ENCODE measurements around the gene CLTB. TPM values are rescaled to one million over a fixed set of nuclear protein-coding genes. Genes with fewer than 3 reads are reported as not detected.
A peak's percentile ranks its signal among the peaks of the same experiment; 100 is the strongest.

CLTB gene
- total RNA-seq, 1 experiment from 2014 or later: 68.2 TPM

DNA sequence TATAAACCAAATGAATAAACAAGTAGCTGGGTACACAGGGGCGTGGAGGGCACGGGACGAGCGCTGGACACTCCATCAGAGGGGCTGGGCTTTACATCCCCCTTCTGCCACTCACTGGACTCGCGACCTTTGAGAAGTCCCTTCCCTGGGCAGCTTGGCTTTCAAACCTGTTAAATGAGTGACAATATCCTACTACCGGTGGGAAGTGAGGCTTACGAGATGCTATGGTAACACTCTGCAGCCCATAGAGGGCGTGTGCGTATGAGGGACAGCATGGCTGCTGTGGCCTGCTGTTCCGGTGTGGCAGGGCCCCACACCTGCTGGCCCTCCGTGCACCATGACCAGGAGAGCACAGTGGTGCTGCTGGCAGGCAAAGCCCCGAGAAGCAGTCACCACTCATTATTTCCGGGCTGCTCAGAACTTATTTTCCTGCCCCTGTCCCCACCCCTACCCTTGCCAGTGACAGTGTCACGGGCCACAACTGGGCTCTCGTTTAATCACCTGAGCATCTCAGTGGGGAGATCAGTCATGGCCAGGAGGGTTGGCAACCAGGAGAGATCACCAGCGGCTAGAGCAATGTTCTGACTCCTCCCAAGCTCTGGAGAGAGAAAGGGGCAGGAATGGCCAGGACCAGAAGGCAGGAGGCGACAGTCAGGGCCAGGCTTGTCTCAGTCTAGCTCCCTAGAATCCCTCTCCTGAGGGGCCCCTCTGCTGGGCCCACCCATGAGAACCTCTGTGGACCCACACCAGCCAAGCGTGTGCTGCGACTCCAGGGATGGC lies 10.5 kb downstream of the CLTB start:
- DNase-seq (ENCODE audit: extremely low read depth, low read depth): no peak

GRCh38 chr5:176401281-176402205 lies 14.8 kb downstream of the CLTB start:
- no peak for DNase-seq (ENCODE audit: extremely low read depth, low read depth)

- DNase-seq (ENCODE audit: extremely low read depth, low read depth): no peak
Measured at GRCh38 chr5:176400382-176401156, 15.8 kb downstream of the CLTB start.

DNA sequence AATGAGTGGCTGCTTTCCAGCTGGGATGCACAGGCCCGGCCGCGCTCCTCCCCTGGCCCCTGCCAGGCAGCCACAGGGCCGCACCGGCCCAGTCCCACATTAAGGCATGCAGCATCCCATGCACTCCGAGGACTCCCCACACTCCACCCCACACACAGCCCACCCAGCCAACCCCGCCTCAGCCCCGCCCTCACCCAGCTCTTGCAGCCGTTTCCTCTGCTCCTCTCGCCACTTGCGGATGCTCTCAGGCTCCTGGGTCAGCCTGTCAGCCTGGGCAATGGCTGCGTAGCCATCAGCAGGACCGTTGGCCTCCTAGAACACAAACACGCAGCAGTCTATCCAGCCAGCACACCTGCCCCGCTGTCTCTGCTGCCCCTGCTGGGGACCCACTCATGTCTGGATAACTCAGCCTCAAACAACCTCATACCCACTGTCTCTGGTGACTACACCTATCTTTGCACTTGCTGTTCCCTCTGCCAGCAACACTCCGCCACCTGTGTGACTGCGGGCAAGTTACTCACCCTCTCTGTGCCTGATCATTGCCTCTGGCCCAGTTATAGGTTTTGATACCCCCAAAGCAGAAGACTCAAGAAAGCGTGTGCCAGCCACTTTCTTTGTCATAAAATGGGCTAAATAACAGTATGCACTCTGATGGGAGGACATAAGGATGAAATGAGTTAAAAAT lies 18.5 kb downstream of the CLTB start:
- no peak for DNase-seq (ENCODE audit: extremely low read depth, low read depth)

DNA sequence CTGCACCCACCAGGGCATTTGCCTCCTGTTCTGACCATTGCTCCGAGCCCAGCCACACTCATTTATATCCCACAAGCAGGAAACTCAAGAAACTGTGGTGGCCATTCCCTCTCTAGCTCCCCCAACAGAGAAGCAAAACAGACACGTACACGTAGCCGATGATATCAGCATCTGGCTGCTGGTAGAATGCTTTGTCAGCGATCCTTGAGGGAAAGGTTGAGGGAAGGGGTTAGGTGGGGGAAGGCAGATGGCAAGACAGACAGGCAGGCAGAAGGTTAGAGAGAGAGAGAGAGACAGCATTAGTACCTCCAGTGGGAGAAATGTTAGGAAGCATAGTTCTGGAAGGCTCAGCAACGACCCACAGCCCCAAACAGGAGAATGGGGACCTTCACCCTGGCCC lies 20.0 kb downstream of the CLTB start:
- DNase-seq (ENCODE audit: extremely low read depth, low read depth): no peak

- DNase-seq (ENCODE audit: extremely low read depth, low read depth): no peak
Measured at GRCh38 chr5:176394881-176395675, 21.3 kb downstream of the CLTB start.

DNA sequence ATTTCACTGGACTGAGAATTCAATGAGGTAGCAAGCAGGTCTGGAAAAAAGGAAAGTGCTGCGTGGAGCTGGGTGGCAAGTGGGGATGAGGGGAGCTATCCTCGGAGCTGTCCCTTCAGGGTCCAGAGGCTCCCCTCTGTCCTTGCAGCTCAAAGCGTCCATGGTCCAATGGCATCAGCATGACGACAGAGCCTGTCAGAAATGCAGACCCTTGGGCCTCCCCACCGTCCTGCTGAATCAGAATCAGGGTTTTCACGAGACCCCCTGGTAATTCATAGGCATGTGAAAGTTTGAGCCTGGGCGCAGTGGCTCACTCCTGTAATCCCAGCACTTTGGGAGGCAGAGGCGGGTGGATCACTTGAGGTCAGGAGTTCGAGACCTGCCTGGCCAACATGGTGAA lies 22.2 kb downstream of the CLTB start:
- no peak for DNase-seq (ENCODE audit: extremely low read depth, low read depth)

DNA sequence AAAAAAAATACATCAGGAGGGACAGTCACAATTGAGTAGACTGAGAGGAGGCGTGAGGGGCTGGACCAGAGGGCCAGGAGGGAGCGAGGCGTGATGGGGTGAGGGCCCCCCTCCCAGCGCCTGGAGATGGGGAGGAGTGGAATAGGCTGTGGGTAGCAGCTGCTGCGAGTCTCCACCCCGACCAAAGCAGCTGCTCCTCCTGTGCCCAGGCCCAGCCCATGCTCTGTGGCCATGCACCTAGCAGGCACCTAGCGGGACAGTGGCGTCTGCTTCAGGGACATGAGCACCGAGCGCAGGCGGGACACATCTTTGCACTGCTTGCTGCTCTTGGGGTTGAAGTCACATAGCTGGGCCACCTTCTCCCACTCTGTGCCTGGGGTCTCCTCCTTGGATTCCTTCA lies 23.8 kb downstream of the CLTB start:
- DNase-seq (ENCODE audit: extremely low read depth, low read depth): no peak

DNA sequence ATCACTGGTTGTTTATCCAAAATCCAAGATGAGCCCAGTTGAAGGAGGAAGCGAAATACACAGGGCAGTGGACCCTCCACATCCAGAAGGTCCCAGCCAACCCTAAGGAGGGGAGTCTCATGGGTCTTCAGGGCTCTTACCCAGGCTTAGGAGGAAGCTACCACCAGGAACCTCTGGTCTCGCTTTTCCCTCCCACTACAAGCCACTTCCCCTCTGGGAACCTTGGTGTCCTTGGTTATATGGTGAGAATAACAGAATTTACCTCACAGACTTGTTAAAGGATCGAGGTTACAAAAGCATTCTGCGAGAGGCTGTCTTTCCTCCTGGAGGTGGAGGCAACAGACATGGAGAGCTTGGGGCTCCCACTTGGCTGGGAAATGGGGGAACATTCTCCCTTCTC lies 24.3 kb downstream of the CLTB start:
- no peak for DNase-seq (ENCODE audit: extremely low read depth, low read depth)

DNA sequence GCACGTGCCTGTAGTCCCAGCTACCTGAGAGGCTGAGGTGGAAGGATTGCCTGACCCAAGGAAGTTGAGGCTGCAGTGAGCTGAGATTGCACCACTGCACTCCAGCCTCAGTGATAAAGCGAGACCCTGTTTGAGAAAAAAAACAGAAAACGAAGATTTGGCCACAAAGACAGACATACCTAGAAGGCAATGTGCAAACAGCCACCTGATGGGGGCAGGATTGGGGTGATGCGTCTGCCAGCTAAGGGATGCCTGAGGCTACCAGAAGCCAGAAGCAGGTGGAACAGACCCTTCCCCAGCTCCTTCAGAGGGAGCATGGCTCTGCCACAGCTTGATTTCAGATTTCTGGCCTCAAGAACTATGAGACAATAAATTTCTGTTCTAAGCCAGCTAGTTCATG lies 24.9 kb downstream of the CLTB start:
- no peak for DNase-seq (ENCODE audit: extremely low read depth, low read depth)

GRCh38 chr5:176389135-176390123 lies 26.9 kb downstream of the CLTB start:
- DNase-seq (ENCODE audit: extremely low read depth, low read depth): no peak

GRCh38 chr5:176388444-176389134 lies 27.8 kb downstream of the CLTB start, which contains the start of the genes HIGD2A and NOP16:
Gene HIGD2A (plus strand): TSS chr5:176388751. CDS start chr5:176388820, 69 bp downstream.
Gene NOP16 (minus strand): TSS chr5:176388598. CDS start chr5:176388539, 59 bp downstream.
- peak; percentile 99 for DNase-seq (ENCODE audit: extremely low read depth, low read depth)

- no peak for DNase-seq (ENCODE audit: extremely low read depth, low read depth)
Measured at GRCh38 chr5:176388003-176388443, 28.3 kb downstream of the CLTB start.

- DNase-seq (ENCODE audit: extremely low read depth, low read depth): no peak
Measured at GRCh38 chr5:176387384-176387925, 28.9 kb downstream of the CLTB start.

- DNase-seq (ENCODE audit: extremely low read depth, low read depth): no peak
Measured at GRCh38 chr5:176386491-176386890, 29.8 kb downstream of the CLTB start.

DNA sequence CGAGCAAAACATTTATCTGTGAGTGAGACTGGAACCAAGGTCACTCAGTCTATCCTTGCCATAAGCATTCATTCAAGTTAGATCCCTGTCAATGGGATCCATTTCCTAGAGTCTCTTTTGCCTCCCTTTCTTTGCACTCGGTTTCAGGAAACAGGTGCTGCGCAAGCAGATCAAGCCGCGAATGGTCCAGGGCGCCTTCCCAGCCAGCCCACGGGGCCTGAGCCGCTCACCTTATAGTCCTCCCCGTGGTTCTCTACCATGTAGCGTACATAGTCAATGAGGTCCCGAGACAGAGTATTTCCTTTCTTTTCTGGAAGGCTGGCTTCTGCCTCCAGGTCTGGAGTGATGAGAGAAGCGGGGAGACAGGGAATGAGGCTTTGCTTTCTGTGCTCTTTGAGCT lies 31.3 kb downstream of the CLTB start:
- DNase-seq (ENCODE audit: extremely low read depth, low read depth): no peak

DNA sequence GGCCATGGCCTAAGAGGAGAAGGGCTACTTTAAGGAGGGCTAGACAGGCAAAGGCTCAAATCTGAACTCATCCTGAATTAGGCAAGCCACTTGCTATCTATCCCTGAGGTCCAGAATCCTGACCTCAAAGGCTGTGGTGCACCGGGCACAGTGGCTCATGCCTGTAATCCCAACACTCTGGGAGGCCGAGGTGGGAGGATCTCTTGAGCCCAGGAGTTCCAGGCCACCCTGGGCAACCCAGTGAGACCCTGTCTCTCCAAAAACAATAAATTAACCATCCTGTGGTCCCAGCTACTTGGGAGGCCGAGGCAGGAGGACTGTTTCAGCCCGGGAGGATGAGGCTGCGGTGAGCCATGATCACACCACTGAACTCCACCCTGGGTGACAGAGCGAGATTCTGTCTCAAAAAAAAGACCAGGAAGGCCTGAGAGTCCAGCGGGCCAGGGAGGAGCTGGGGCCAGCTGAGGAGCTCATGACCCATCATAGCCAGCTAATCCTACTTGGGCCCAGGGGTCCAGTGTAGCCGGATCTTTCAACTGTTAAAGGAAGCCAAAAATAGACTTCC lies 31.9 kb downstream of the CLTB start:
- DNase-seq (ENCODE audit: extremely low read depth, low read depth): no peak

Data from NCI-H460 (cell line).